ENCODE results near the gene SYNJ2.
"Not testable (repeated sequence)": the region's sequence is repeated elsewhere in the genome, so short reads cannot be mapped to it uniquely, and the experiment has no call there.

The SYNJ2 gene

GRCh38 chr6:157954150-157955117 lies 27.2 kb upstream of the SYNJ2 start:
- DNase-seq = no peak

- DNase-seq = no peak
These were observed 26.0 kb upstream of the SYNJ2 start for GRCh38 chr6:157955675-157956074.

- no peak for DNase-seq
These were observed 25.4 kb upstream of the SYNJ2 start for GRCh38 chr6:157956171-157956730.

GRCh38 chr6:157959451-157960227 lies 22.0 kb upstream of the SYNJ2 start:
- DNase-seq = no peak

- no peak for DNase-seq
These were observed 20.4 kb upstream of the SYNJ2 start for GRCh38 chr6:157961153-157961831.

- peak; percentile 67 for DNase-seq
These were observed 19.7 kb upstream of the SYNJ2 start for GRCh38 chr6:157961832-157962575.

- DNase-seq = peak; percentile 96
These were observed 18.9 kb upstream of the SYNJ2 start for GRCh38 chr6:157962601-157963302.

- DNase-seq = peak; percentile 57
These were observed 17.6 kb upstream of the SYNJ2 start for GRCh38 chr6:157964100-157964499.

- no peak for DNase-seq
These were observed 16.3 kb upstream of the SYNJ2 start for GRCh38 chr6:157965387-157965786.

GRCh38 chr6:157966589-157966977 lies 15.1 kb upstream of the SYNJ2 start:
- DNase-seq = no peak

GRCh38 chr6:157967020-157967419 lies 14.6 kb upstream of the SYNJ2 start:
- DNase-seq = no peak

- DNase-seq = no peak
These were observed 14.2 kb upstream of the SYNJ2 start for GRCh38 chr6:157967486-157967885.

- DNase-seq = not testable (repeated sequence)
These were observed 9.5 kb upstream of the SYNJ2 start for GRCh38 chr6:157972177-157972576.

GRCh38 chr6:157974341-157974894 lies 7.2 kb upstream of the SYNJ2 start:
- DNase-seq = peak; percentile 75

GRCh38 chr6:157974967-157975366 lies 6.7 kb upstream of the SYNJ2 start:
- no peak for DNase-seq

- DNase-seq = no peak
These were observed 6.2 kb upstream of the SYNJ2 start for GRCh38 chr6:157975456-157975855.

- no peak for DNase-seq
These were observed 5.1 kb upstream of the SYNJ2 start for GRCh38 chr6:157976345-157977175.

- DNase-seq = no peak
These were observed 4.4 kb upstream of the SYNJ2 start for GRCh38 chr6:157977176-157977804.

- DNase-seq = no peak
These were observed 3.5 kb upstream of the SYNJ2 start for GRCh38 chr6:157978021-157978783.
